CD4-positive, alpha-beta T cell treated with Interleukin-6 at 100 ng/mL for 8 hours (primary cell): ENCODE measurements around the gene CNTROB.
A peak's percentile ranks its signal among the peaks of the same experiment; 100 is the strongest.

Experiments
- DNase-seq: peaks from one replicate; pipeline ENCODE4 v3.0.0-alpha.2; 2020; ENCODE audit warnings: mixed read lengths, low spot score

The CNTROB gene

DNA sequence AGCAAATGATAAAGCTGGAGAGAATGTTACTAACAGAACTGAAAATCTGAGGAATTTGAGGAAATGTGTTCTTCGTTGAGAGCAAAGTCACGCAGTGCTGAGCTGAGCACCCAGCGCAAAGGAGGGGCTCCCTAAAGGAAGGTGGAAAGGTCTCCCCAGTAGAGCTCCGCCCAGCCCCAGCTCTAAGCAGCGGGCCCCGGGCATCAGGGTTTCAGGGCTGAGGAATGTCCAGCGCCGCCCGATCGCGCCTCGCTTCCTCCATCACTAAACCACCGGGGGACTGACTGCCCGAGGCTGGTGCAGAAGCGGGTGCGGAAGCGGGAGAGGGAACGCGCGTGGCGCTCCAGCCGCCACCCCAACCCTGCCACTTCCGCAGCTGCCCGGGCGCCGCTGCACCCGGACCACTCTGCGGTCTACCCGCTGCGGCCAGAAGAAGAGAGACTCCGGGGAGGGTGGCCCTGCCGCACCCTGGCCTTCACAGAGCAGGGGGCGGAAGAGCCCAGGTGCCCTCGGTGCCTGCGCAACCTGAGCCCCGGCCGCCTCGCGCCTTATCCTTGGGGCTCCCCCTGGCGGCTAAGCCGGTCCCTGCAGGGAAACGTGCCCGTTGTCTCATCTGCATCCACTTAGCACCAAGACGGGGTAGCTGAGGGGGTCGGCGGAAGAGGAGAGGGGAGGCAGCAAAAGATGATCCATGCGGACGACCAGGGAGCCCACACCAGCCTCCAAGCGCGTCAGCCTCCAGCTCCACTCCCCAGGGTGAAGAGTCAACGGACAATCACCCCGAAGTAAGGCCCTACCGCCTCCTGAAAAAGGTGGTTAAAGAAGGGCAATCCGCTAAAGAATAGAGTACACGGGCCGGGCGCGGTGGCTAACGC is 58.0 kb downstream of the CNTROB start:
- peak; percentile 89 for DNase-seq

DNA sequence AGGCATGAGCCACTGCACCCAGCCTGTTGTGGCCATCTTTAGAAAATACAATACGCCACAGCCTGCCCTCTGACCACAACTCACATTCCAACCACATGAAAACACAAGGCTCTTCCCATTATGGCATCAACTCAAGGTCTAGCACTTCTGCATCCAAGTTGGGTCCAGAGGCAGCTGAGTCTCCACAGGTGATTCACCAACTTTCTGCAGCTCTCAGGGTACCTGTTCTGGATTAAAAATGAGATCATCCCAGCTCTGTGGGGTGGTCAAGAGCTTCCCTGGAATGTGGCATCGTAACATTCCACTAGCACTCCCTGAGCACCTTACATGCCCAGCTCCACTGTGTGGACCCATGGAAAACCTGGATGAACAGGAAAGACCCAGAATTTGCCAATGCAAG is 60.5 kb downstream of the CNTROB start:
- no peak for DNase-seq

DNA sequence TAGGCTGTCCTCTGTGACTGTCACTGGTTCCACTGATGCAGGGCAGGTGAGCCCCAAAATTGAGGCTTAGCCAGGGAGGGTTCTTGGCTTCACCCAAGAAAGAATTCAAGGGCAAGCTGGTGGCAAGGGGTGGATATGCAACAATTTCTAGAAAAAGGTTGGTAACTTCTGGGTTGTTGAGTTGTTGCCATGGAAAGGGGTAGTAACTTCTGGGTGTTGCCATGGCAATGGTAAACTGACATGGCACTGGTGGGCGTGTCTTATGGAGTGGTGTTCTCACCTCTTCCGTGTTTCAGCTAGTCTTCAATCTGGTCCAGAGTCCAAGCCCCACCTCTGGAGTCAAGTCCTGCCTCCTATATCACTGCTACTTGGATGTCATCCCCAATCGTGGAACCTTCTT is 60.9 kb downstream of the CNTROB start:
- no peak for DNase-seq

- no peak for DNase-seq
Measured at GRCh38 chr17:7993972-7994589, 62.1 kb downstream of the CNTROB start.

DNA sequence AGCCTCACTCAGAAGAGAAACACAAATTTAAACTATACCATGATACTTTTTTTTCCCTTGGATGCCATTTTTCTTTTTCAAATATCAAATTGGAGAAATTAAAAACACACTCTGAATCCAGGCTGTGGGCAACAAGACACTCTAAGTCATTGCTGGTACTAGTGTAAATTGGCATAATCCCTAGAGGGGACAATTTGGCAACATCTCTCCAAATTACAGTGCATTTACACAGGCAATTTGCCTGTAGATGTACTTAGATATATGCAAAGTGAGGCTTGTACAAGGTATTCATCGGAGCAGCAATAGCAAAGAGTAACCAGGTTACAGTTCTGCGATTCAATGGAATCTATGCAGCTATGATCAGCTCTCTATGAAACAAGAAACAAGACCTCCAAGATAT is 63.7 kb downstream of the CNTROB start:
- no peak for DNase-seq

- DNase-seq: peak; percentile 28
Measured at GRCh38 chr17:7997186-7997585, 65.2 kb downstream of the CNTROB start.
